Ecto neural progenitor cell (in vitro differentiated cells): ENCODE results near the gene MAGI1.

Experiments used
- DNase-seq: peaks from one replicate; pipeline ENCODE4 v3.0.0-alpha.2; 2018; ENCODE audit warnings: low spot score

Gene MAGI1

DNA sequence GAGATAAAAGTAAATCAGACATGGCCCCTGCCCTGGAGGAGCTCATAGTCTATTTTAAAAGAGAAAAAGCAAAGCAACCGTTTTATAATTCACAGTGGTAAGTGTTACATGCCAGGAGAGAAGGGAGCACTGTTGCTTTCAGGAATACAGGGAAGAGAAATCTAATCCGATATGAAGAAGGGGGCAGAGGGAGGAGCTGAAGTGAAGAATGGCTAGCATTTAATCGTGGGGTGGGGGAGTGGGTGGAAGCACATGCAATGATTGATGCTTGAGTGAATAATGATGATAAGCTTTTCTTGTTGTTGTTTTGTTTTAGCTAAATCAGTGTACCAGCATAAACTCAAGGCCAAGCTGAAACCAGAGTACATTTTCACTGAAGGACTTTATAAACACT is 629.5 kb downstream of the MAGI1 start:
- no peak for DNase-seq

DNA sequence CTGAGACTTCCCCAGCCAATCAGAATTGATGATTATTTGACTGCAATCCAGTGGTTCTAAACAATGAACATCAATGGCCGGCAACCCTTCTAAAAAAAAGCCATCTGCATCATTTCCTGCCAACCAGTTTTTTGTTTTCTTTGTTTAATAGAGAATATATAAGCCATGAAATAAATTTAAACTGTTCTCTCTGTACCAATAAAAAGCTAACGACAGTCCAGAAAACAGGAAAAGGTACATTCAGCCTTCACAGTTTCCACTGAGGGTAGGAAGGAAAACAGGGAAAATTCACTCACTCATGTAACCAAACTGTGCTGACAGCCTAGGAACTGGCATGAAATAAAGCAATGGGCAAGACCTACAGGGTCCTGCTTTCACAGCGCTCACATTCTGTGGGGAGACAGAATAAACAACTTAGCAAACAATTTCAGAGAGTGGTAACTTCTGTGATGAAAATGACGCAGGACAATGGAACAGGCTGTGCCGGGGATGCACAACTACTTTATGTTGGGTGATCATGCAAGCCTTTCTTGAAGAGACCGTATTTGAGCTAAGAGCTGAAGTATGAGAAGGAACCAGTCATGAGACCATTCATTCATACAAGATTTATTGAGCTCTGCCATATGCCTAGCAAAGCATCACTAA is 630.1 kb downstream of the MAGI1 start:
- DNase-seq, result no peak

DNA sequence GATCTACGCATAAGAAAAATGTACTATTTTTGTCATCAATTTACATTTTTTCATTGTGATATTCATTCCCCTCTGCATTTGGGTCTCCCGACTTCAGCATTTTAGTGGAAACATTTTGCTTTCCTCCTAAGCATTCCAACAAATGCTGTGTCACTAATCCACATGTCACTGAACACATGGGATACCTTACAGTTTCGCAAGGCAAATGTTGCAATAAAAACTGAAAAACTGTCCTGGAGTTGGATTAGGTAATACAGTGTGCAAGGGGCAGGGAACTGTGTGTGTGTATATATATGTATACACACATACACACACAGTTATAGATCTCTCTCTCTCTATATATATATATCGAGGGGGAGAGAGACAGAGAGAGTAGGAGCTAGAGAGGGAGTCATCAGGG is 632.2 kb downstream of the MAGI1 start:
- no peak for DNase-seq

DNA sequence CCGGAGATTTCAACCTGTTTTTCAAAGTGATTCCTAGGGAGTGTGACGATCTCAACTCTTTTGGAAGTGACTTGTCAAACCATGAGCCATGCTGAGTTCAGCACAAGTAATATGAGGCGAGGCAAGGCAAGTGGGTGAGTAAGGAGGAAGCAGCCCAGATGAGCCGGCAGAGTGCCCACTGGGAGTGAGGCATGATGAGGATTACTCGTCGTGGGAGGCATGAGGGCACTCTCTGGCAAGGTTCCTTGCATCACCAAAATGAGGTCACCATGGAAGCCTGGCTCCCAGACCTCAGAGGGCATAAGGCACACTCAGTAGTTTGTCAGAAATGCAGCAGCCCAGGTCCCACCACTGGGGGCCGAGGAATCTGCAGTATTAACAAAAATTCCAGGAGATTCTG is 636.1 kb downstream of the MAGI1 start:
- DNase-seq, result no peak

DNA sequence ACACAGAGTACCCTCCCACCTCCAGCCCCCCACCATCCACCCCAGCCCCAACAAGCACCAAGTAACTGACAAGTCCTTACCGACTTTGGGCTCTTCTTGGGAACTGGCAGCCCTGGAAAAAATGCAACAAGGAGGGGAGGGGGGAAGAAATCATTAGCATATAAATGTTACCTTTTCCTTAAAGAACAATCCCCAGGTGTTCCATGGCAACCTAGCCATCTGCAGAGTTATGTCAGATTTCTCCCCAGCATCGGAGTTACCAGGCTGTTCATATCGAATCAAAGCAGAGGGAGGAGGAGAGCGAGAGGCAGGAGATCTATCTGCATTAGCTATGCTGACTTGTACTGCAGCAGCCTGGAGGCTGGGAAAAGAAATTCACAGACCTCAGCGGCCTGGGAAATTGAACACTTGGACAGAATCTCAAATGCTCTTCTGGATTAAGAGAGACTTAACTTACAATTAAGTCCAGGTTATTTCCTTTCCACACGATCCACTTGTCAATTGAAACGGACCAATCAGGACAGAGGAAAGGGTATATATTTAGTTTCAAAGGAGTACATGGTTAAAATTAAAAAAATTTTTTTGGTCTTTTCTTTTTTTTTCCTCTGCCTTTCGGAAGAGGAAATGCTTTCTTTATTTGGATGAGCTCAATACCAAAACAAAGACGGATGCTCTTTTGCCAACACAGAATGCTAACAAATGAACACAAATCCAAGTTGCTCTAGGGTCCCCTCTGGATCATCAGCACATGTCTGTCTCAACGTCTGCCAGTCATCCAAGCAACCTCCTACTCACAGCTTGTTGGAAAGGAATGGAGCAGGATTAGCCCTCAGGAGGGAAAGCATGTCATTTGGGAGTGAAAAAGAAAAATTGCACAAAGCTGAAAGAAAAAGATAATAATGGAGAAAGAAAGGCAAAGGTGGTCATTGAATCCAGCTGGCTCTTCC is 637.1 kb downstream of the MAGI1 start:
- peak; percentile 54 for DNase-seq

DNA sequence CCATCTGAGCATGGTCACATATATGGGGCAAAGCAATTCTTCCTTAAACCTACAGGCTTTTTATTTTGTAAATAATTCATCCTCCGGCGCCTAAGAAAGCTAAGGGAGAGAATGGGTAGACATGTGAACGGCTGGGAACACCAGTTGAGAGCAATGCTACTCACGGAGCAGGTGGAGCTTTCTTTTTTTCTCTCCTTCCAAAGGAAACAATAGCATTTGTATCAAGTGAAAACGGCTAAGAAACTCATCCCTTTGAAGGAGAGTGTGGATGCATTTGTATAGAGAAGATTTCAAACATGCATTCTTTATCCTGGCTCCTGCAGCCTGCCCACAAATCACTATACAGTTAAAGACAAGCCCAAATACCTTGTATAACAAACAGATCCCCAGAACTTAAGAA is 637.8 kb downstream of the MAGI1 start:
- no peak for DNase-seq

DNA sequence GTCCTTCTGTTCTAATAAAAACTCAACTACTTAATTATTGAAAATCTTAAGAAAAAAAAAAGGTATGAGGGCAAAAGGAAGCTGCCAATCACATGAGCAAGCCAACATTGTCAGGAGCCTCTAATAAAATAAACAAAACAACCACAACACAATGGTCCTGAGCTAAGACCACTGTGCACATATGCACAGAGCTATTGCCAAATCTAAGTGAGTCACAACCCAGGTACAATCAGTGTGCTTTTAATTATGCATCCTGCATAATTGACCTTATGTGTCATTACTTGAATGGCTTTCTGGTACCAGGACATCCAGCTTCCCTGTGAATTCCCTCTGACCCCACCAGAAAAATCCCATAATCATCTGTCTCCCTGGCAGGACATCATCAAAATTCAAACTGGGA is 639.8 kb downstream of the MAGI1 start:
- no peak for DNase-seq

DNA sequence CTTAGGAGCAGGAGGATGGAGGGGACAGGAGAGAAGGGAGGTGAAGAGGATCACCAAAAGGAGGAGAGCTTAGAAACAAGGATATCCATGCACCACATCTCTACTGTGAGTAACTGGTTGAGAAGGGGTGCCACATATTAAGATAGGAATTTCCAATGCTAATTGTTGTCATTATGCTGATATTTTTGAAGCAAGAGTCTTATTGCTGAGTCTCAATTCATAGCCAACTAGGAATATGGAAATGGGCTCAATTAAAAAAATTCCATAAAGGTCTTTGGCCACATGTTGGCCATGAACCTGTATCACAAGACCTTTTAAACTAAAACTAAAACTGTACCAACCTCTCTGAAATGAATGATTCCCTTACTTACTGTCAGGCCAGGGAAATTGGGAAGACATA is 642.6 kb downstream of the MAGI1 start:
- DNase-seq, result no peak

DNA sequence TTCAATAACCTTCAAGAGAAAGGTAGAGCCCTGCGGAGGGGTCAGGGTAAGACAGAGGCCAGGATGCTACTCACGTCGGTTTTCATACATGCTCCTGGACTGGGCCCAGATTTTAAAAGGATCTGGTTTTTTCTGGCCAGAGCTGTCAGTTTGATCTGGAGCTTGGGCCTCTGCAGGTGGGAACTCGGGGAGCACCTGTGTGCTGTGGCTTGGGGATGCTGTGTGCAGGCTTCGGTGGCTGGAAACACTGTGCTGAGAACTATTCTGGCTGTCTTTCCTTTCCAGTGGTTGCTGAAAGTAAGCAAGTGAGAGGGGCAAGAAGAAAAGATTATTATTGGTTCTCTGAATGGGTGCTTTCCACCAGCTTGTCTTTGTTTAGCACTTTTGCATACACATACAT is 647.6 kb downstream of the MAGI1 start:
- DNase-seq, result no peak

DNA sequence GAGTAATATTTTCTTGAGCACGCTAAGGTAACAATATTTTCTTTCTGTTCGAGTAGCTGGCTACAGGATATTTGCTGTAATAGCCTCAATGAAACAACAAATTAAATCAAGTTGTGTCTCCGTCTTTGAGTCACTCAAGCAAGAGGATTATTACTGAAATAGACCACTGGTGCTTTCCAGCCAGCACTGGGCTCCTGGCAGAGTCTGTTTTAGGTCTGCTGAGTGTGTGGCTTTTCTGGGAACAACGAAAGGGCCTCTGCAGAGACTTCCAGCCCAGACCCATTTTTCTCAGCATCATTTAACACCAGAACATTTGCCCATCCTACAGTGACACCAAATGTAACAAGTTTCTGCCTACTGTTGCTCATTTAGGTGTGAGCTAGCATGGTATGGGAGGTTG is 652.9 kb downstream of the MAGI1 start:
- no peak for DNase-seq

DNA sequence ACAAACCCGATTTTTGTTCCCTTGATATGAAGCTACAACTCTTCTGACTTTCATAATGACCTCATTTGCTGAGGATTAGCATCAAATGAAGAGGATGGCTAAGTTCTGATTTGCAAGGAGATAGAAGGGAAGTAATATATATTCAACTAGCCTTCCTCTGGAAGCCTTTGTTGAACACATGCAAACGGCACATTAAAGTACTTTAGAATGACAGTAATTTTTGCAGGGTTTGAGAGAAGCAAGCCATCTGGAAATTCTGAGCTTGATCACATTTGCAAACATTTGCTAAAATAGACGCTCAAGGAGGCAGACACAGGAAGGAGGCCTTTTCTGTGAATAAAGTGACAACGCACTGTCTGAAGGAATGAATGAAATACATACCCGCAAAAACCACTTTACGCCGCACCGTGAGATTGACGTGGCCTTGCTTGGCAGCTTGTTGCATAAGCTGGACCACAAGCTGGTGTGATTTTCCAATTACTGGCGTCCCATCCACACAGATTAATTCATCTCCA is 657.2 kb downstream of the MAGI1 start:
- DNase-seq, result no peak

DNA sequence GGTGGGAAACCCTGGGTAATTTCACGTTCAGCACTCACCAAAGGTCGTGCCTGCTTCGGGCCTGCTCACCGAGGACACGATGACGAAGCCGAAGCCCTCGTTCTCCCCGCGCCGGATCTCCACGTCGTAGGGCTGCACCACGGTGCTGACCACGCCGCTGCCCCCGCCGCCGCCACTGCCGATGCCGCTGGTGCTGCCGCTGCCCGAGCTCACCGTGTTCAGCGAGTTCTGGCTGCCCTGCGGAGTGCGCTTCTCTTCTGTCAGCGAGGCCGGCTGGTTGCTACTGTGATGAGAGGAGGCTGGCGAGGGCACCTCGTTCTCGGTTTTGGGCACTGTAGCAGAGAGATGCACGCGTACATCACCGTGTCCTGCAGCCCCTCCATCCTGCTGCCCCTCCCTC is 659.5 kb downstream of the MAGI1 start:
- DNase-seq, result no peak

DNA sequence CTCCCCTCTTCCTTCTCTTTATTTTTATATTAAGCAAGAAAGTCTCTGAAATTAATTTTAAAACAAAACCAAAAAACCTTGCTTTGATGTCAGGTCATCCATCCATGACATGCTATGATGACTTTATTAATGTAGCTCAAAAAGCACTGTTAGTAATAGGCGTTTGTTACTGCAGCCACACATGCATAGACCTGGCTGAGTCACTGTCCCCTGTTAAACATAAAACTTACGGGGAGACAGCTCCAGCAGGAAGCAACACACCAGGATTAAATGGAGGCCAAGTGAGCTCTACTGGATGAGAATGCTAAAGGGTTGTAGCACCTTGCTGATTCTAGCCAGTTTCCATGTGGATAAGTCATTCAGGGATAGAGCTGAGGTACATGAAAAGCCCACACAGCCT is 661.1 kb downstream of the MAGI1 start:
- no peak for DNase-seq

DNA sequence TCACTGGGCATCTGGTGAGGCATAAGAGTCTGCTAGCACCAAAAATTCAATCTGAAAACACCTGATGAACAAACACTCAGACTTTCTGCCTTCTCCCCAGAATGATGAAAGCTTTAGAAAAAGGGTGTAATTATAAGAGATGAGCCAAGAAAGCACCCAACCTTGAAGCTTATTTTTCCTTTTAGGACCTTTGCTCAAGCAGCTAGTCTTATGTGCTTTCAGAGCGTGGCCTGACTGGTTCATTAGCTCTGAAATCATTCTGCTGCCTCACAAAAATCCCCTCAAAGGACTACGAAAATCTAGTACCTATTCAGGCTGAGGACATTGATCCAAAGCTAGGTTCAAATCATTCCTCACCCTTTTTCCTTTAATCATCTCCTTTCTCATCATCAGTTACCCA is 662.3 kb downstream of the MAGI1 start:
- DNase-seq, result no peak

DNA sequence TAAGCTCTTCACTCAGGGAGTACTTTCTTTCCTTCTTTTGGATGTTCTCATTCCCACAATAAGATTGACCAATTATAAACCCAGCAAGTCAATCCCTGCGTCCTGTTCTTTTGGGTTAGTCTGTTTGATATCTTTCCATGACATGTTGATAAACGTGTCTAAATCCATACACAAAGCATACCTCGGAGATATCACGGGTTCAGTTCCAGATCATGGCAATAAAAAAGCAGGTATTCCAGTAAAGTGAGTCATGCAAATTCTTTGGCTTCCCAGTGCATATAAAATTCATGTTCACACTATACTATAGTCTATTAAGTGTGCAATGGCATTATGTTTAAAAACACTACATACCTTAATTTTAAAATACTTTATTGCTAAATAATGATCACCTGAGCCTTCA is 667.7 kb downstream of the MAGI1 start:
- no peak for DNase-seq

DNA sequence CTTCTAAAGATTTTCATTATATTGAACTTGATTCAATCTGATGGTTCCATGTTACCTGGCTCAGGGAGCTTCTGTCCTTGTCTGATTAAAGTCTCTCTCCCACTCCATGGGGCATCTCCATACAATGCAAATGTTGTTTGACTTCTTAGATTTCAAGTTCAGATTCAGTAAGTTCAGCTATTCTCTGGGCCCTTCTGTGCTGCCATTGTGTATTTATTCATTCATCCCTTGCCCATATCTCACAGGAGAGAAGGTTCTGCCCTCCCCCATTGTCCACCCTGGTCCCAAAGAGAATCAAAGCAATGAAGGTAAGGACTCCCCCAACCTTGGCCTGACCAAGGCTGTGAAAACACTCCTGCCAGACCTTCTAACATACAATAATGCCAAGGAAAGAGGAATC is 669.9 kb downstream of the MAGI1 start:
- DNase-seq, result no peak

DNA sequence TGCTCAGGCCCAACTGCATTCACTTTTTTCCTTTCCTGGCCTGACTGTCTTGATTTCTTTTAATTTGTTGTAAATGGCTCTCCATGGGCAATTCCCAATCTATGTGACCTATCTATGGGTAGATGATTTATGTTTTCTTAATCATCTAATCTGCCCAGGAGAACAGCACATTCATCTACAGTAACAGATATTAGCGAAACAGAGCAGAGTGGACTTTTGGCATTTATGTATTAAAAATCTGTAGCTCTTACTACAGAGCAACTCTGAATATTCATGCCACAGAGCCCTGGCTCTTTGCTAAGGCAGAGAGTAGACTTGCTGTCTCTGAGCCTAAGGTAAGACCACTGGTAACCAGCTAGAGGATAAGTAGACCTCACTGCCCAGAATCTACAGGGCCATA is 676.0 kb downstream of the MAGI1 start:
- no peak for DNase-seq

DNA sequence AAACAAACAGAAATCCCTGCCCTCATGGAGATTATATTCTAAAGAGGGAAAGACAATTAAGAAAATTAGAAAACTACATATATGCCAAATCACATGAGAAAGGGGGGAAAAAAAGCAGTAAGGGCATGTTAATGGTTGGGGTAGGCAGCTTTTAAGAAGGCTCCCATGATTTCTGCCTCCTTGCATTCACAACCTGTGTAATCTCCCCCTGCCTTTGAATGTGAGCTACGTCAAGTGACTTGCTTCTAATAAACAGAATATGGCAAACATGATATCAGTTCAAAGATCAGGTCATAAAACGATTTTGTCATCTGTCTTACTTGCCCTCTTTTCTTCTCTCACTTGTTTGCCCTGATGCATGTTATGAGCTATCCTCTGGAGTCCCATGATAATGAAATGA is 677.3 kb downstream of the MAGI1 start:
- no peak for DNase-seq

DNA sequence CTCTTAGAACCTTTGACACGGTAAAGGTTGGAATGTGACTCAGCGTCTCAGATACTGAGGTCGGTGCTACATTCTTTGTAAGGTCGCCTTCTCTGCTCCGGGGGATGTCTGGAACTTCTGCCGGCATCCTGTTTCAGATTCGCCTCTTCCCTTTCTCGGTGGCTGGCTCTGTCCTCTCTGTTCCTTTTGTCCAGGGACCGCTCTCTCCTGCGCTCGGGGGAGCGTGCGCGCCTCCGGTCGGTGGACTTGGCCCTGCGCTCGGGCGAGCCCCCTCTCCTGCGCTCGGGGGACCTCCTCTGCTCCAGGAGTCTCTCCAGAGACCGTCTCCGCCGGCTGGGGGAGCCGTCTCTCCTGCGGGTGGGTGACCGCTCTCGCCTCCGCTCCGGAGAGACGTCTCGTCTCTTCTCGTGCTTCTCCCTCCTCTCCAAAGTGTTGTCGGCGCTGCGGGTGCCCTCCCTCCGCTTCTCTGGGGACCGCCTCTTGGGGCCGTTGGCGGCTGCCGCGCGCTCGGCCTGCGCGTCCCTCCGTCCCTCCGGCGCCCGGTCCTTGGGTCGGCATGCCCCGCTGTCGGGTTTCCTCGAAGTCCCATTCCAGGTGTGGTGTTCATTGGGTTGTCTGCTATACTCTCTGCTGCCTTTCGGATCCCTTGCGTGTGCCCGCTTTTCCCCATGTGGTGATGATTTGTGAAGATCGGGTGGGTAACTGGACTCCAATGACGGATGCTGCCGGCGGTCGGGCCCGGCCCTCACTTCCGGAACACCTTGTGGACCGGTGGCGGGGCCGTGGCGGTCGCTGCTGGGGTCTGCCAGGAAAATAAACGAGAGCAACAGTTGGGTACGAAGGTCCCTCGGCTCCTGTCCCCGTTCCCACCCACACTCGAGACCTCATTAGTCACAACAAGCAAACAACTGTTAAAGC is 682.1 kb downstream of the MAGI1 start:
- DNase-seq, result peak; percentile 52

DNA sequence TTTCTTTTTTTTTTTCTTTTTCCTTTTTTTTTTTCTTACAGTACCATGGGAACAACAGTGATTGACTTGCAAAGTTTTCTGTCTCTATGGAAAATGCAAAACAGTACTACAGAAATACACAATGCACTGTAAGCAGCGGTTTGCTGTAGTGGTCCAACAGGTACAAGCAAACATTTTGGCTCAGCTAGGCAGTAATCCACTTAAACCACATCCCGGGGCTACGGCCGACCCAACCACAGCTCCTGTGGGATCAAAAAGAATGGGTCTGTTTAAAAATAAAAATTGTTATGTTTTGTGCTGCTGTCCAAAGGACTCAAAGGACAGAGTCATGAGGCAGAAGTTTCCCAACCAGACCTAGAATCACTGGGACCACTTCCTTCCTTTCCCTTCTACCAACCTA is 683.8 kb downstream of the MAGI1 start:
- DNase-seq, result no peak

DNA sequence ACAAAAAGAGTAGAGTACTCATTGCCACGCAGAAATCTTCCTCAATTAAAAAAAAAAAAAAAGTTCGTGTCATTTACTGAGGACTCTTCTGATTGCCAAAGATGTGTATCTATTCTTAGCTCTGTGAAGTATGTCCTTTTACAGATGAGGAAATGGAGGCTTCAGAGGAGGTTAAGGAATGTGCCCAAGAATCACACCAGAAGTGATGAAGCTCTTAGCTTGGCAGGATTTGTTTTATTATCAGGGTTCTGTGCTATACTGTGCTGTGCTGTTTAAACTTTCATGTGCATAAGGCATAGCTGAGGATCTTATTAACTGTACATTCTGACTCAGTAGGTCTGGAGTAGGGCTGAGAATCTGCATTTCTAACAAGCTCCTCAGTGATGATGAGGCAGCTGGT is 685.8 kb downstream of the MAGI1 start:
- no peak for DNase-seq

DNA sequence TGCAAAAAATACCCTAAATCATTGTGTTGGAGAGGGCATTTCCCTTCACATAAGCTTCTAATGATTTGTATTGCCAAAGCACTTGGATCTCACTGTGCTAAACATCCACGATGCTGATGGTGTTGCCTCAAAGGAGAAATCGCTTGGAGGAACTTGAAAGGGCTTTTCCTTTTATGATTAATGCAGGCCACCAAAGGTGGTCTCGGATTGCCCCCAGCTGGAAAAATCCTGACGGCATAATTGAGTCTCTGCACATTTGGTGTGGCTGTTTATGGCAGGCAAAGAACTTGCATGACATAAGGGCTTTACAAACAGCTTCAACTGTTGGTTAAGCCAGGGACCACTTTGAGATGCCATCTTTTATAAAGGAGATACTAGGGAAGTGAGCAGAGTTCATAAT is 687.0 kb downstream of the MAGI1 start:
- no peak for DNase-seq
